Forelimb muscle (tissue), 1 donor: ENCODE measurements around the gene PGM3. TPM values are rescaled to one million over a fixed set of nuclear protein-coding genes. Genes with fewer than 3 reads are reported as not detected.
"Not testable (repeated sequence)": the region's sequence is repeated elsewhere in the genome, so short reads cannot be mapped to it uniquely, and the experiment has no call there.

Source experiments
- DNase-seq: peaks from one replicate; pipeline ENCODE4 v3.0.0-alpha.2; 2013; ENCODE audit warnings: low read depth
- polyA plus RNA-seq: library from polyadenylated mRNA; unstranded; fragments of 120-200 nt; gene quantifications from one replicate; pipeline ENCODE4 v1.2.1, GENCODE V29; 2013; ENCODE audit not compliant: insufficient read length

The PGM3 gene, protein sequence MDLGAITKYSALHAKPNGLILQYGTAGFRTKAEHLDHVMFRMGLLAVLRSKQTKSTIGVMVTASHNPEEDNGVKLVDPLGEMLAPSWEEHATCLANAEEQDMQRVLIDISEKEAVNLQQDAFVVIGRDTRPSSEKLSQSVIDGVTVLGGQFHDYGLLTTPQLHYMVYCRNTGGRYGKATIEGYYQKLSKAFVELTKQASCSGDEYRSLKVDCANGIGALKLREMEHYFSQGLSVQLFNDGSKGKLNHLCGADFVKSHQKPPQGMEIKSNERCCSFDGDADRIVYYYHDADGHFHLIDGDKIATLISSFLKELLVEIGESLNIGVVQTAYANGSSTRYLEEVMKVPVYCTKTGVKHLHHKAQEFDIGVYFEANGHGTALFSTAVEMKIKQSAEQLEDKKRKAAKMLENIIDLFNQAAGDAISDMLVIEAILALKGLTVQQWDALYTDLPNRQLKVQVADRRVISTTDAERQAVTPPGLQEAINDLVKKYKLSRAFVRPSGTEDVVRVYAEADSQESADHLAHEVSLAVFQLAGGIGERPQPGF
- 34.7 TPM for polyA plus RNA-seq

- DNase-seq, result peak; percentile 83
Measured at GRCh38 chr6:83192871-83193746, at the start of gene PGM3, which contains the start of gene RWDD2A. PGM3 (minus strand) TSS chr6:83193265; CDS start chr6:83191012, 2,253 bp downstream. RWDD2A (plus strand) TSS chr6:83193357; CDS start chr6:83194452, 1,095 bp downstream.

GRCh38 chr6:83231146-83231545 lies 38.1 kb upstream of the PGM3 start:
- DNase-seq, result no peak

DNA sequence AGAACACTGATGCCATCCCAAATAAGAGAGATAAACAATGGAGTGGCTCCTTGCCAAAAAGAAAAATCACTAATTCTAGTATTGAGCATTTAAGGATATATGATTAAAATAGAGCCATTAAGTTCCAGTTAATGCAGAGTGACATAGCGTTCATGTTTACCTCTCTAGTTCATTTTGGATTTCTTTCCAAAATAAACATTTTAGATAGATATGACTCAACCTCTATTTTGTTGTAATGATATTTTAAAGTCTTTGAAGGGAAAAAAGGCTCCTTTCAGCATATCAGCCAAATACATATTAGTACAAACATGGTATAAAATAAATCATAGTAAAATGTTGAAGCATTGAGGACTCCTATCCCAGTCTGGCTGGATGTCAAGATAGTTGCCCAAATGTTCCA lies 33.5 kb upstream of the PGM3 start:
- no peak for DNase-seq

GRCh38 chr6:83221889-83222479 lies 28.9 kb upstream of the PGM3 start:
- DNase-seq, result peak; percentile 9

GRCh38 chr6:83221276-83221675 lies 28.2 kb upstream of the PGM3 start:
- DNase-seq, result no peak

DNA sequence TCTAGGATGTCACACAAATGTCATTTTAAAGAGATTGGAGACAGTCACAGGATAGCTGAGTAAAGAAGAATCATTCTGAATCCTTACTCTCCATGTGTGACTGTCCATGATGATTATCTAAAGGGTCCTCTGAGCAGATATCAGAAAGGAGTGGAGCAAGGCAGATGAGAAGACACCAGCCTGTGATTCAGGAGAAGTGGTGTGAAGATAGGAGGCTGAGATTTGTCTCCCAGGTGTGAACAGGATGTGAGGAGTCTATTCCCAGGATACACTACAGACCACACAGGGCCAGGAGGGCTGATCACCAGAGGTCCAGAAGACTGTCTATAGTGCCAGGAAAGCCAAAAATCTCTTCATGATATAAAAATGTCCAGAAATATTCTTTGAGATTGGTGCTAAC lies 27.1 kb upstream of the PGM3 start:
- no peak for DNase-seq

DNA sequence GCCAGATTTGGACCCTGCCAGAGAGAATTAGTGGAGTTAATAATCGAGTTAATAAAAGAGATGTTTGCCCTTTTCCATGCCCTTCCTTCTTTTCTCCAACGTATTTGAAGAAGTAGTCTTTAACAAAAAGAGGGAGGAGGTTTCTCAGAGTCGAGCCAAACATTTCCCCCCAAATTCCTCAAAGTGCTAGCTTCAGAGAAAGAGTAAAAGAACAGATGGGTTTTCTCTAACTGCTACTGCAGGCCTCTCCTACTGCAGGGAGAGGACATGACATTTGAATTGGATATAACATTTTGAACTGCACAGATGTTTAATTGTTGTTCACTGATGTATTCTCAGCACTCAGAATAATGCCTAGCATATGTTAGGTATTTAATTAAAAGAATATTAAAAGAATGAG lies 25.6 kb upstream of the PGM3 start:
- DNase-seq, result no peak

DNA sequence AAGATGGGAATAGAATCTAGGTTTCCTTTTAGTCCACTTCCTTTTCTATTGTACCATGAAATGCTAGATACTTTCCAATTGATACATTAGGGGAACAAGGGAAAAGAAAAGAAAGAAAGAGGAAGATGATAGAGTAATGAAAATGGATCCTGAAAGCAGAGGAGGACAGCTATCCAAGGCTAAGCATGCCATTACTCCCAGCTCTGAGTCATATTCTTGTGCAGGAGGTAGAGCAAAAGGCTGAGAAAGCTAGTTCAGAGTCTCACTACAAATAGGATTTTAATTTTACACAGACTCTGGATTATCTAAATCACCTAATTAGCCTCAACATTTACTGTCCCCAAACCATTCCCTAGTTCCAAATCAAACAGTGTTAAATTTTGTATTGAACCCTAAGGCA lies 23.7 kb upstream of the PGM3 start:
- no peak for DNase-seq

DNA sequence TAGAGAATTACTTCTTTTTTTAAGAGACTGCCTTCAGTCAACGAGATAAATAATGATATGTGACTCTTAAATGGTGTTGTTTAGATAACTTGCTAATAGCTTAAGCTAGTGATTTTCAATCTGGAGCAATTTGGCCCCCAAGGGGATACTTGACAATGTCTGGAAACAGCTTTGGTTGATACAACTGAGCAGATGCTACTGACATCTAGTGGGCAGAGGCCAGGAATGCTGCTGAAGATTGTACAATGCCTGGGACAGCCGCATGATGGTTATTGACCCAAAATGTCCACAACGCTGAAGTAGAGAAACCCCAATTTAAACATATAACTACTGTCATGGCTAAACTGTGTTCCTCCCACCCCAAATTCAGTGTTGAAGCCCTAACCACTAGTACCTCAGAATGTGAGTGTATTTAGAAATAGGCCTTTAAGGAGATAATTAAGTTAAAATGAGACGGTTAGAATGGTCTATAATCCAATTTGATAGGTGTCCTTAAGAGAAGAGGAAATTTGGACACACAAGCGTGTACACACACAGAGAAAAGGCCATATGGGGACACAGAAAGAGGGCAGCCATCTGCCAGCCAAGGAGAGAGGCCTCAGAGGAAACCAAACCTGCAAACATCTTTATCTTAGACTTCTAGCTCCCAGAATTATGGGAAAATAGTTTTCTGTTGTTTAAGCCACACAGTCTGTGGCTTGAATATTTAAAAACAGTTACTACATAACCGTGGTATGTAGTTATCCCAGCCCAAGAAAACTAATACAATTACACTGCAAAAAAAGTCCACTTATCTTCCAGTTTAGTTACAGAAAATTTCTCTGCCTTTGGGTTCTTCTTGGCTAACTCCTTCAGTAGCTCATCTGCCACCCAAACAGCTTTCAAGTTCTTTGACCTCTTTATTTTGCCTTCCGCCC lies 22.3 kb upstream of the PGM3 start:
- DNase-seq, result peak; percentile 50

- DNase-seq, result no peak
Measured at GRCh38 chr6:83202031-83202430, 9.0 kb upstream of the PGM3 start.

GRCh38 chr6:83199863-83200225 lies 6.8 kb upstream of the PGM3 start:
- no peak for DNase-seq

GRCh38 chr6:83199173-83199862 lies 6.3 kb upstream of the PGM3 start:
- DNase-seq, result no peak

- no peak for DNase-seq
Measured at GRCh38 chr6:83198486-83199172, 5.6 kb upstream of the PGM3 start.

GRCh38 chr6:83193747-83194566 lies 892 bp upstream of the PGM3 start:
- no peak for DNase-seq

GRCh38 chr6:83192456-83192855 lies 609 bp downstream of the PGM3 start:
- DNase-seq, result no peak

DNA sequence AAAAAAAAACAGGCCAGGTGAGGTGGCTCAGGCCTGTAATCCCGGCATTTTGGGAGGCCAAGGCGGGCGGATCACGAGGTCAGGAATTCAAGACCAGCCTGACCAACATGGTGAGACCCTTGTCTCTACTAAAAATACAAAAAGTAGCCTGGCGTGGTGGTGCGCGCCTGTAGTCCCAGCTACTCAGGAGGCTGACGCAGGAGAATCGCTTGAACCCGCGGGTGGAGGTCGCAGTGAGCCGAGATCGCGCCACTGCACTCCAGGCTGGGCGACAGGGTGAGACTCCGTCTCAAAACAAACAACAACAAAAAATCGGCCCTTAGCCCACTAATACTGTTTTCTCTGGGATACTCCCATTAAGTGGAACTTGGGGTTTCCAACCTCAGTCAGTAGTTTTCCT lies 1.1 kb downstream of the PGM3 start:
- DNase-seq, result not testable (repeated sequence)

- DNase-seq, result no peak
Measured at GRCh38 chr6:83190626-83191025, 2.4 kb downstream of the PGM3 start.

DNA sequence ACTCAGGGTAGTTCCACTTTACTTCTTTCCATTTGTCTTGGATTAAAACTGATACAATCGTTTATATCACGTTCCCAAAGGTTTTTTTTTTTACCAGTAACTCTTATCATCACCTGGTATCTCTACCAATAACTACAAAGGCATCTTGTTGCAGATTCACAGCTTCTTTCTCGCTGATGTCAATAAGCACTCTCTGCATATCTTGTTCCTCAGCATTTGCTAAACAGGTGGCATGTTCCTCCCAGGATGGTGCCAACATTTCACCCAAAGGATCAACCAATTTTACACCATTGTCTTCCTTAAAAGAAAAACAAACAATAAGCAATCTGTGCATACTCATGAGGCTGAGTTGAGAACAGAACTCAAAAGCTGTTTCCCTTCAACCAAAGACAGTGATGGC lies 4.6 kb downstream of the PGM3 start:
- no peak for DNase-seq

- DNase-seq, result no peak
Measured at GRCh38 chr6:83185096-83185495, 8.0 kb downstream of the PGM3 start.
